SK-N-SH treated with all-trans-retinoic acid at 6 μM for 48 hours (cell line): ENCODE measurements around the gene SH3PXD2A.

ENCODE experiments used
- ATAC-seq: fragments of 200-7000 bp; cut with Tn5 transposase; 3 replicates; pipeline ENCODE4 v1.9.1; 2020; ENCODE audit warnings: mild to moderate bottlenecking, moderate library complexity
- ARNTL ChIP-seq: fragments of 450-650 bp; formaldehyde crosslinking; IDR thresholded peaks from 2 replicates; pipeline ENCODE4 v1.5.0; 2020; ENCODE audit warnings: low read depth, mild to moderate bottlenecking, moderate library complexity, borderline replicate concordance
- BACH2 ChIP-seq: fragments of 250-450 bp; sonication (Bioruptor Pico); IDR thresholded peaks from 2 replicates; pipeline ENCODE4 v1.9.0; 2021; ENCODE audit warnings: mild to moderate bottlenecking, borderline replicate concordance
- CSDC2 ChIP-seq: fragments of 250-450 bp; sonication (Bioruptor Pico); IDR thresholded peaks from 2 replicates; pipeline ENCODE4 v1.5.0; 2020; ENCODE audit warnings: mild to moderate bottlenecking, moderate library complexity
- GLIS3 ChIP-seq: fragments of 250-450 bp; sonication (Bioruptor Pico); IDR thresholded peaks from 2 replicates; pipeline ENCODE4 v1.5.0; 2020; ENCODE audit warnings: mild to moderate bottlenecking, moderate library complexity
- ISL1 ChIP-seq: fragments of 250-450 bp; sonication (Bioruptor Pico); IDR thresholded peaks from 2 replicates; pipeline ENCODE4 v2.1.2; 2022; ENCODE audit warnings: mild to moderate bottlenecking, moderate library complexity
- OSR1 ChIP-seq: fragments of 250-450 bp; sonication (Bioruptor Pico); IDR thresholded peaks from 2 replicates; pipeline ENCODE4 v1.8.0; 2022; ENCODE audit warnings: moderate library complexity, mild to moderate bottlenecking, inconsistent platforms
- RARB ChIP-seq: fragments of 250-450 bp; sonication (Bioruptor Pico); IDR thresholded peaks from 2 replicates; pipeline ENCODE4 v1.8.0; 2021; ENCODE audit warnings: mild to moderate bottlenecking, moderate library complexity
- SNAI2 ChIP-seq: fragments of 250-450 bp; sonication (Bioruptor Pico); IDR thresholded peaks from 2 replicates; pipeline ENCODE4 v1.5.0; 2020; ENCODE audit warnings: mild to moderate bottlenecking, moderate library complexity
- TCF4 ChIP-seq: fragments of 250-450 bp; sonication (Bioruptor Pico); IDR thresholded peaks from 2 replicates; pipeline ENCODE4 v1.8.0; 2021; ENCODE audit warnings: mild to moderate bottlenecking, moderate library complexity, borderline replicate concordance
- ZC3H10 ChIP-seq: fragments of 250-450 bp; sonication (Bioruptor Pico); IDR thresholded peaks from 2 replicates; pipeline ENCODE4 v1.5.1; 2021; ENCODE audit warnings: mild to moderate bottlenecking, moderate library complexity
- ZFP3 ChIP-seq: fragments of 250-450 bp; sonication (Bioruptor Pico); IDR thresholded peaks from 2 replicates; pipeline ENCODE4 v1.5.0; 2020; ENCODE audit warnings: mild to moderate bottlenecking, moderate library complexity
- ZFP30 ChIP-seq: fragments of 450-650 bp; formaldehyde crosslinking; IDR thresholded peaks from 2 replicates; pipeline ENCODE4 v1.5.0; 2022; ENCODE audit warnings: mild to moderate bottlenecking, moderate library complexity
- ZNF565 ChIP-seq: fragments of 450-650 bp; formaldehyde crosslinking; conservative IDR thresholded peaks from 2 replicates; pipeline ENCODE4 v1.5.0; 2020; ENCODE audit warnings: low read depth, mild to moderate bottlenecking, moderate library complexity
- ZNF70 ChIP-seq: fragments of 450-650 bp; formaldehyde crosslinking; IDR thresholded peaks from 2 replicates; pipeline ENCODE4 v1.5.0; 2020; ENCODE audit warnings: mild to moderate bottlenecking, moderate library complexity
- ZNF8 ChIP-seq: fragments of 450-650 bp; formaldehyde crosslinking; IDR thresholded peaks from 2 replicates; pipeline ENCODE4 v1.5.0; 2020; ENCODE audit warnings: mild to moderate bottlenecking, moderate library complexity
- TF ChIP-seq, protein P1 (sequence below): fragments of 250-450 bp; sonication (Bioruptor Pico); IDR thresholded peaks from 2 replicates; pipeline ENCODE4 v1.8.0; 2021; ENCODE audit warnings: low read depth, mild to moderate bottlenecking, moderate library complexity, borderline replicate concordance
- TF ChIP-seq, protein P2 (sequence below): fragments of 250-450 bp; sonication (Bioruptor Pico); IDR thresholded peaks from 2 replicates; pipeline ENCODE4 v1.5.1; 2021; ENCODE audit warnings: mild to moderate bottlenecking, moderate library complexity
- TF ChIP-seq, protein P3 (sequence below): fragments of 250-450 bp; sonication (Bioruptor Pico); IDR thresholded peaks from 2 replicates; pipeline ENCODE4 v1.5.1; 2020; ENCODE audit warnings: low read depth, mild to moderate bottlenecking, moderate library complexity
- TF ChIP-seq, protein P4 (sequence below): fragments of 250-450 bp; sonication (Bioruptor Pico); IDR thresholded peaks from 2 replicates; pipeline ENCODE4 v1.8.0; 2020; ENCODE audit warnings: mild to moderate bottlenecking, moderate library complexity, borderline replicate concordance
- TF ChIP-seq, protein P5 (sequence below): fragments of 250-450 bp; sonication (Bioruptor Pico); IDR thresholded peaks from 2 replicates; pipeline ENCODE4 v1.5.0; 2020; ENCODE audit warnings: mild to moderate bottlenecking, moderate library complexity

Gene SH3PXD2A

DNA sequence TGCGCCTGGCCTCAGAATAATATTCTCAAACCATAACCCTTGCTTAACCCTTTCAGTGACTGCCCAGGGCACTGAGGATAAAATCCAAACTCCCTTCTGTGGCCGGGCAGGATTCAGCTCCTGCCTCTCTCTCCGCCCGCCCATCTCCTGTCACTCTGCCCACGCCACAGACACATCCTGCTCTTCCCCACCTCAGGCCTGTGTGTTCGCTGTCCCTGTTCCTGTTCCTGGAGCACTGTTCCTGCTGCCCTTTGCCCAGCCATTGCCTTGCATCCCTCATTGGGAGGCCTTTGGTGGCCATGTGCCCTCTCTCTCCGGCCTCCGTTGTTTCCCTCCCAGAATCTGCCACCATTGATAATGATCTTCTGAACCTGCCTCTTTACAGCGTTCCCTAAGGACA is 108.8 kb downstream of the SH3PXD2A start:
- no peak for ATAC-seq
- TF ChIP-seq, protein P1, sequence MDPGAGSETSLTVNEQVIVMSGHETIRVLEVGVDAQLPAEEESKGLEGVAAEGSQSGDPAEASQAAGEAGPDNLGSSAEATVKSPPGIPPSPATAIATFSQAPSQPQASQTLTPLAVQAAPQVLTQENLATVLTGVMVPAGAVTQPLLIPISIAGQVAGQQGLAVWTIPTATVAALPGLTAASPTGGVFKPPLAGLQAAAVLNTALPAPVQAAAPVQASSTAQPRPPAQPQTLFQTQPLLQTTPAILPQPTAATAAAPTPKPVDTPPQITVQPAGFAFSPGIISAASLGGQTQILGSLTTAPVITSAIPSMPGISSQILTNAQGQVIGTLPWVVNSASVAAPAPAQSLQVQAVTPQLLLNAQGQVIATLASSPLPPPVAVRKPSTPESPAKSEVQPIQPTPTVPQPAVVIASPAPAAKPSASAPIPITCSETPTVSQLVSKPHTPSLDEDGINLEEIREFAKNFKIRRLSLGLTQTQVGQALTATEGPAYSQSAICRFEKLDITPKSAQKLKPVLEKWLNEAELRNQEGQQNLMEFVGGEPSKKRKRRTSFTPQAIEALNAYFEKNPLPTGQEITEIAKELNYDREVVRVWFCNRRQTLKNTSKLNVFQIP: no peak
- no peak for TF ChIP-seq GLIS3 (CRISPR knock-in tag)
- no peak for TF ChIP-seq OSR1 (CRISPR knock-in tag)
- TF ChIP-seq SNAI2 (CRISPR knock-in tag): no peak
- TF ChIP-seq, protein P2, sequence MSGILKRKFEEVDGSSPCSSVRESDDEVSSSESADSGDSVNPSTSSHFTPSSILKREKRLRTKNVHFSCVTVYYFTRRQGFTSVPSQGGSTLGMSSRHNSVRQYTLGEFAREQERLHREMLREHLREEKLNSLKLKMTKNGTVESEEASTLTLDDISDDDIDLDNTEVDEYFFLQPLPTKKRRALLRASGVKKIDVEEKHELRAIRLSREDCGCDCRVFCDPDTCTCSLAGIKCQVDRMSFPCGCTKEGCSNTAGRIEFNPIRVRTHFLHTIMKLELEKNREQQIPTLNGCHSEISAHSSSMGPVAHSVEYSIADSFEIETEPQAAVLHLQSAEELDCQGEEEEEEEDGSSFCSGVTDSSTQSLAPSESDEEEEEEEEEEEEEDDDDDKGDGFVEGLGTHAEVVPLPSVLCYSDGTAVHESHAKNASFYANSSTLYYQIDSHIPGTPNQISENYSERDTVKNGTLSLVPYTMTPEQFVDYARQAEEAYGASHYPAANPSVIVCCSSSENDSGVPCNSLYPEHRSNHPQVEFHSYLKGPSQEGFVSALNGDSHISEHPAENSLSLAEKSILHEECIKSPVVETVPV (CRISPR knock-in tag): no peak
- no peak for TF ChIP-seq ZNF8 (CRISPR knock-in tag)
- no peak for TF ChIP-seq ZC3H10 (CRISPR knock-in tag)
- no peak for TF ChIP-seq CSDC2 (CRISPR knock-in tag)
- TF ChIP-seq ARNTL (CRISPR knock-in tag): no peak
- TF ChIP-seq, protein P3, sequence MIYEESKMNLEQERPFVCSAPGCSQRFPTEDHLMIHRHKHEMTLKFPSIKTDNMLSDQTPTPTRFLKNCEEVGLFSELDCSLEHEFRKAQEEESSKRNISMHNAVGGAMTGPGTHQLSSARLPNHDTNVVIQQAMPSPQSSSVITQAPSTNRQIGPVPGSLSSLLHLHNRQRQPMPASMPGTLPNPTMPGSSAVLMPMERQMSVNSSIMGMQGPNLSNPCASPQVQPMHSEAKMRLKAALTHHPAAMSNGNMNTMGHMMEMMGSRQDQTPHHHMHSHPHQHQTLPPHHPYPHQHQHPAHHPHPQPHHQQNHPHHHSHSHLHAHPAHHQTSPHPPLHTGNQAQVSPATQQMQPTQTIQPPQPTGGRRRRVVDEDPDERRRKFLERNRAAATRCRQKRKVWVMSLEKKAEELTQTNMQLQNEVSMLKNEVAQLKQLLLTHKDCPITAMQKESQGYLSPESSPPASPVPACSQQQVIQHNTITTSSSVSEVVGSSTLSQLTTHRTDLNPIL (CRISPR knock-in tag): no peak
- TF ChIP-seq BACH2 (CRISPR knock-in tag): no peak
- no peak for TF ChIP-seq ISL1 (CRISPR knock-in tag)
- no peak for TF ChIP-seq ZFP3 (CRISPR knock-in tag)
- TF ChIP-seq, protein P4, sequence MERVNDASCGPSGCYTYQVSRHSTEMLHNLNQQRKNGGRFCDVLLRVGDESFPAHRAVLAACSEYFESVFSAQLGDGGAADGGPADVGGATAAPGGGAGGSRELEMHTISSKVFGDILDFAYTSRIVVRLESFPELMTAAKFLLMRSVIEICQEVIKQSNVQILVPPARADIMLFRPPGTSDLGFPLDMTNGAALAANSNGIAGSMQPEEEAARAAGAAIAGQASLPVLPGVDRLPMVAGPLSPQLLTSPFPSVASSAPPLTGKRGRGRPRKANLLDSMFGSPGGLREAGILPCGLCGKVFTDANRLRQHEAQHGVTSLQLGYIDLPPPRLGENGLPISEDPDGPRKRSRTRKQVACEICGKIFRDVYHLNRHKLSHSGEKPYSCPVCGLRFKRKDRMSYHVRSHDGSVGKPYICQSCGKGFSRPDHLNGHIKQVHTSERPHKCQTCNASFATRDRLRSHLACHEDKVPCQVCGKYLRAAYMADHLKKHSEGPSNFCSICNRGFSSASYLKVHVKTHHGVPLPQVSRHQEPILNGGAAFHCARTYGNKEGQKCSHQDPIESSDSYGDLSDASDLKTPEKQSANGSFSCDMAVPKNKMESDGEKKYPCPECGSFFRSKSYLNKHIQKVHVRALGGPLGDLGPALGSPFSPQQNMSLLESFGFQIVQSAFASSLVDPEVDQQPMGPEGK (CRISPR knock-in tag): no peak
- no peak for TF ChIP-seq ZNF70 (CRISPR knock-in tag)
- TF ChIP-seq TCF4 (CRISPR knock-in tag): no peak
- no peak for TF ChIP-seq ZFP30 (CRISPR knock-in tag)
- TF ChIP-seq ZNF565 (CRISPR knock-in tag): no peak
- TF ChIP-seq, protein P5, sequence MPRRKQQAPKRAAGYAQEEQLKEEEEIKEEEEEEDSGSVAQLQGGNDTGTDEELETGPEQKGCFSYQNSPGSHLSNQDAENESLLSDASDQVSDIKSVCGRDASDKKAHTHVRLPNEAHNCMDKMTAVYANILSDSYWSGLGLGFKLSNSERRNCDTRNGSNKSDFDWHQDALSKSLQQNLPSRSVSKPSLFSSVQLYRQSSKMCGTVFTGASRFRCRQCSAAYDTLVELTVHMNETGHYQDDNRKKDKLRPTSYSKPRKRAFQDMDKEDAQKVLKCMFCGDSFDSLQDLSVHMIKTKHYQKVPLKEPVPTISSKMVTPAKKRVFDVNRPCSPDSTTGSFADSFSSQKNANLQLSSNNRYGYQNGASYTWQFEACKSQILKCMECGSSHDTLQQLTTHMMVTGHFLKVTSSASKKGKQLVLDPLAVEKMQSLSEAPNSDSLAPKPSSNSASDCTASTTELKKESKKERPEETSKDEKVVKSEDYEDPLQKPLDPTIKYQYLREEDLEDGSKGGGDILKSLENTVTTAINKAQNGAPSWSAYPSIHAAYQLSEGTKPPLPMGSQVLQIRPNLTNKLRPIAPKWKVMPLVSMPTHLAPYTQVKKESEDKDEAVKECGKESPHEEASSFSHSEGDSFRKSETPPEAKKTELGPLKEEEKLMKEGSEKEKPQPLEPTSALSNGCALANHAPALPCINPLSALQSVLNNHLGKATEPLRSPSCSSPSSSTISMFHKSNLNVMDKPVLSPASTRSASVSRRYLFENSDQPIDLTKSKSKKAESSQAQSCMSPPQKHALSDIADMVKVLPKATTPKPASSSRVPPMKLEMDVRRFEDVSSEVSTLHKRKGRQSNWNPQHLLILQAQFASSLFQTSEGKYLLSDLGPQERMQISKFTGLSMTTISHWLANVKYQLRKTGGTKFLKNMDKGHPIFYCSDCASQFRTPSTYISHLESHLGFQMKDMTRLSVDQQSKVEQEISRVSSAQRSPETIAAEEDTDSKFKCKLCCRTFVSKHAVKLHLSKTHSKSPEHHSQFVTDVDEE (CRISPR knock-in tag): no peak

DNA sequence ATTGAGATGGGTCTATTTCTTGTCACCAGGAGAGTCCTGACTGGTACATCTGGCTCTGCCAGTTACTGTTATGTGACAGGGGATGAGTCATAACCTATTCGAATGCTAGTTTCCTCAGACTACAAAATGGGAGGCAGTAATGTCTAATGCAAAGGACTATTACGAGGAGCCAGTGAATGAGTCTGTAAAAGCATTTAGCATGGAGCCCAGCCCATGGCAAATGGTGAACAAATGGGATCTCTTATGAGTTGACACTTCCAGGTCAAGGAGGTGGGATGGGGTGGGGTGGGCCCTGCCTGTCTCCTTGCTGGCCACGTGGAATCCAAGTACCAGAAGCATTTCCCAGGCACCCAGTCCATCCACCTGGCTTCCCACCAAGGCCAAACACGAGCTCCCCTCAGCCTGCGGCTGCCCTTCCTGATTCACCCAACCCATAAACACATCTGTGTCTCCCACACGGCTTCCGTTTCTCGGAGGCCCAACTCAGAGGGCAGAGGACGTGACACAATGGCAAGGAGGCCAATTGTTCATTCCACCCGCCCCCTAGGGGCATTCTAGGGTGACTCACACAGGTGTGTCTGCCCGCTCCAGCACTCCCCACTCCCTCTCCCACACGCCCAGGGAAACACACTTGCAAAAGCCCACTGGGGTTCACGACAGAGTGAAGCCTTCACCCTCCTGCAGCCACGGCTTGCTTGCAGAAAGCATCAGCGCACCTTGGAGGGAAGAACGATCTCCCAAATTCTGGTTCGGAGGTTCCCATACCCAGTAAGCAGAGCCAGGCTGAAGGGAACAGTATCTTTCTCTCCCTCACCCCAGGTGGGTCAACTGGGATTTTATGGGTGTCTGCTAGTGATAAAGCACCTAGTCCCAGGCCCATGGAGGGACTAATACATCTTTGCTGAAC is 109.8 kb downstream of the SH3PXD2A start:
- TF ChIP-seq RARB (CRISPR knock-in tag) (no peak), OSR1 (CRISPR knock-in tag) (no peak), GLIS3 (CRISPR knock-in tag) (no peak), ZC3H10 (CRISPR knock-in tag) (no peak), SNAI2 (CRISPR knock-in tag) (no peak), TCF4 (CRISPR knock-in tag) (no peak), ISL1 (CRISPR knock-in tag) (no peak)
- TF ChIP-seq, protein P4 (CRISPR knock-in tag): no peak
- TF ChIP-seq, protein P2 (CRISPR knock-in tag): no peak
- TF ChIP-seq, protein P5 (CRISPR knock-in tag): no peak
- TF ChIP-seq, all 23 proteins: peak for 0
- ATAC-seq: 0 out of 3 replicates have a peak, but pooled peaks have one; percentile 17
